ENCODE results near the gene CRHR1. TPM values are rescaled to one million over a fixed set of nuclear protein-coding genes. Genes with fewer than 3 reads are reported as not detected.

CRHR1 gene
- total and polyA plus RNA-seq, 2 donors: 0.09 to 0.26 TPM

DNA sequence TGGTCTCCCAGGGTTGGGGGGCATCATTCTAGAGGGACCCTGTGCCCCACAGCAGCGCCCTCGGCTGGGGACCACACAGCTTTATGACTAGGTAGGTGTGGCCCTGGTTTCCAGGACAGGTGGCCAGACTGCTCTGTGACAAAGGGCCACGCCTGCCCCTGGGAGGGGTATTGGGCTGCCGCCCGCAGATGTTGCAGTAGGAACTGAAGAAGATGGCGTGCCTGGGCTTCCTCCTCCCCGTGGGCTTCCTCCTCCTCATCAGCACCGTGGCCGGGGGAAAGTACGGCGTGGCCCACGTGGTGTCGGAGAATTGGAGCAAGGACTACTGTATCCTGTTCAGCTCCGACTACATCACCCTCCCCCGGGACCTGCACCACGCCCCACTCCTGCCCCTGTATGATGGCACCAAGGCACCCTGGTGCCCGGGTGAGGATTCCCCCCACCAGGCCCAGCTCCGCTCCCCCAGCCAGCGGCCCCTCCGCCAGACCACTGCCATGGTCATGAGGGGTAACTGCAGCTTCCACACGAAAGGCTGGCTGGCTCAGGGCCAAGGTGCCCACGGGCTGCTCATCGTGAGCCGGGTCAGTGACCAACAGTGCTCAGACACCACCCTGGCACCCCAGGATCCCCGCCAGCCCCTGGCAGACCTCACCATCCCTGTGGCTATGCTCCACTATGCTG is 60.7 kb downstream of the CRHR1 start, which contains the start of gene SPPL2C:
Gene SPPL2C, plus strand, starts transcription at position 187 of the 681 bp plus-strand sequence. Its CDS starts 26 bp downstream, at position 213.
- Histone ChIP-seq H3K4me1 (ENCODE audit: insufficient read depth) (no peaks in the 10 kb centered on the region), H3K36me3 (ENCODE audit: insufficient read depth) (no peaks in the 10 kb centered on the region), H3K27ac (ENCODE audit: low read depth) (no peak within 1 kb of the TSS), H3K4me3 (ENCODE audit: low read depth, low read length) (no peak within 1 kb of the TSS)
- no peak for DNase-seq (ENCODE audit: extremely low spot score)
- 84% methylated on average over 25 of the region's 25 CpGs for WGBS

DNA sequence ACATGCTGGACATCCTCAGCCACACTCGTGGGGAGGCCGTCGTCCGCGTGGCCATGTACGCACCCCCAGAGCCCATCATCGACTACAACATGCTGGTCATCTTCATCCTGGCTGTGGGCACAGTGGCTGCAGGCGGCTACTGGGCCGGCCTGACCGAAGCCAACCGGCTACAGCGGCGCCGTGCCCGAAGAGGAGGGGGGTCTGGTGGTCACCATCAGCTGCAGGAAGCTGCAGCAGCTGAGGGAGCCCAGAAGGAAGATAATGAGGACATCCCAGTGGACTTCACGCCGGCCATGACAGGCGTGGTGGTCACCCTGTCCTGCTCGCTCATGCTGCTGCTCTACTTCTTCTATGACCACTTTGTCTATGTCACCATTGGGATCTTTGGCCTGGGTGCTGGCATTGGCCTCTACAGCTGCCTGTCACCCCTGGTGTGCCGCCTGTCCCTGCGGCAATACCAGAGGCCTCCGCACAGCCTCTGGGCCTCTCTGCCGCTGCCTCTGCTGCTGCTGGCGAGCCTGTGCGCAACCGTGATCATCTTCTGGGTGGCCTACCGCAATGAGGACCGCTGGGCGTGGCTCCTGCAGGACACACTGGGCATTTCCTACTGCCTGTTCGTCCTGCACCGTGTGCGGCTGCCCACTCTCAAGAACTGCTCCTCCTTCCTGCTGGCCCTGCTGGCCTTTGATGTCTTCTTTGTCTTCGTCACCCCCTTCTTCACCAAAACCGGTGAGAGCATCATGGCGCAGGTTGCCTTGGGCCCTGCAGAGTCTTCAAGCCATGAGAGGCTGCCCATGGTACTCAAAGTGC is 61.5 kb downstream of the CRHR1 start:
- no peak for DNase-seq (ENCODE audit: extremely low spot score)
- Histone ChIP-seq H3K4me1 (ENCODE audit: insufficient read depth) (no peaks in the 10 kb centered on the region), H3K4me3 (ENCODE audit: low read depth, low read length) (no peak overlapping the region), H3K27ac (ENCODE audit: low read depth) (no peak overlapping the region), H3K36me3 (ENCODE audit: insufficient read depth) (no peaks in the 10 kb centered on the region)
- 89% methylated on average over 35 of the region's 35 CpGs for WGBS

GRCh38 chr17:45846223-45846622 is 62.1 kb downstream of the CRHR1 start:
- no peaks in the 10 kb centered on the region for H3K36me3 ChIP-seq (ENCODE audit: insufficient read depth)
- H3K4me3 ChIP-seq (ENCODE audit: low read depth, low read length): no peak overlapping the region
- H3K27ac ChIP-seq (ENCODE audit: low read depth): no peak overlapping the region
- 88% methylated on average over 10 of the region's 10 CpGs for WGBS
- no peaks in the 10 kb centered on the region for H3K4me1 ChIP-seq (ENCODE audit: insufficient read depth)
- no peak for DNase-seq (ENCODE audit: extremely low spot score)

- Histone ChIP-seq H3K4me3 (ENCODE audit: low read depth, low read length) (no peak overlapping the region), H3K27ac (ENCODE audit: low read depth) (no peak overlapping the region), H3K4me1 (ENCODE audit: insufficient read depth) (no peaks in the 10 kb centered on the region), H3K36me3 (ENCODE audit: insufficient read depth) (no peaks in the 10 kb centered on the region)
- 82% methylated on average over 9 of the region's 9 CpGs for WGBS
- DNase-seq (ENCODE audit: extremely low spot score): no peak
Observed at GRCh38 chr17:45846646-45847045, 62.5 kb downstream of the CRHR1 start.

DNA sequence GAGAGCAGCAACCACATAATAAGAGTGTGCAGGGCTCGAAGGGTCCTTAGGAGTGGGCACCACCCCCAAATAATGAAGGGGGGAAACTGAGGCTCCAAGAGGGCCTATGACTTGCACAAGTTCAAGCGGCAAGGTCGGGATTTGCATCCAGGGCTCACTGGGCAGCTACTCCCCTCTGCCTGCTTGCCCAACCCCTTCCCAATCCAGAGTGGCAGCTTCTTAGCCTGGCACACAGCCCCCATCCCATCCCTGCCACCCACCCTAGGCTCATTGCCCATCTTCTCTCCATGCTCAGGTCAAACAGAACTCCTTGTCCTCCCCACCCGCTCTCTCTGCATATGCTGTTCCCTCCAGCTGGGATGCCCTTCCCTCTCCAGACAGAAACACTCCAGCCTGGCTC is 63.0 kb downstream of the CRHR1 start:
- no peak overlapping the region for H3K27ac ChIP-seq (ENCODE audit: low read depth)
- 88% methylated on average over 4 of the region's 4 CpGs for WGBS
- H3K4me1 ChIP-seq (ENCODE audit: insufficient read depth): no peaks in the 10 kb centered on the region
- no peak for DNase-seq (ENCODE audit: extremely low spot score)
- no peaks in the 10 kb centered on the region for H3K36me3 ChIP-seq (ENCODE audit: insufficient read depth)
- no peak overlapping the region for H3K4me3 ChIP-seq (ENCODE audit: low read depth, low read length)

DNA sequence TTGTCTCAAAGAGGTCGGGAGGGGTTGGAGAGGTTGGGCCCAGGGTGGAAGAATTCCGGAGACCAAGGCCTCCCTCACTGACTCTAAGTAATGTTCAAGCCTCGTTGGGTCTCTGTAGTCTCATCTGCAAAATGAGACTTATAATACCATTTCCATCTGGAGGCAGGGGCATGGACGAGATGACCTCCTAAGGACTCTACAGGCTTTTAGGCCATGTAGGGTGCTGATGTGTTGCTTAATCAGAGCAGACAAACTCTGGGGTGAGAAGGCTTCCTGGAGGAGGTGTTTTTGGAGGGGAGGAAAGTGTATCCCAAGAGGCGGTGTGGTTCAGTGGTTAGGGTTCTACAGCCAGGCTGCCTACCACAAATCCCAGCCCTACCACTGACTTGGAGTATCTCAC is 63.6 kb downstream of the CRHR1 start:
- 85% methylated on average over 5 of the region's 5 CpGs for WGBS
- DNase-seq (ENCODE audit: extremely low spot score): no peak
- no peaks in the 10 kb centered on the region for H3K36me3 ChIP-seq (ENCODE audit: insufficient read depth)

DNA sequence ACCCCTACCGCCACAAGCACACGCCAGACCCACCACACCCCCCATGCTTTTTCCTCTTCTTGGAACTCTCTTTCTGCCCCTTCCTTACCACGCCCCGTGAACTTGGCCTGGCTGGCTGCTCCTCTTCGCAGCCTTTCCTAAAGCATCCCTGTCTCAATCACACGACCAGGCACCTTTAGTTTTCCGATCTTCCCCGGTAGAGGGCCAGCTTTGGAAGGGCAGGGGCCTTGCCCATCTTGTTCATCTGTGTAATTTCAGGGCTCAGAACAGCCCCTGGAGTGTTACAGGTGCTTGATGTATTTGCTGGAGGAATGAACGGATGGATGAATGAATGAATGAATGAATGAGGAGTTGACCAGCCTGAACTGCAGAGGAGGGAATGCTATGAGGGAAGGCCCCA is 64.3 kb downstream of the CRHR1 start:
- H3K4me3 ChIP-seq (ENCODE audit: low read depth, low read length): no peak overlapping the region
- H3K27ac ChIP-seq (ENCODE audit: low read depth): no peak overlapping the region
- no peaks in the 10 kb centered on the region for H3K36me3 ChIP-seq (ENCODE audit: insufficient read depth)
- no peaks in the 10 kb centered on the region for H3K4me1 ChIP-seq (ENCODE audit: insufficient read depth)
- no peak for DNase-seq (ENCODE audit: extremely low spot score)
- WGBS: 87% methylated on average over 9 of the region's 9 CpGs

More for the DNA sequence above, 63.6 kb downstream of the CRHR1 start:
- Histone ChIP-seq H3K4me3 (ENCODE audit: low read depth, low read length) (no peak overlapping the region), H3K27ac (ENCODE audit: low read depth) (no peak overlapping the region), H3K4me1 (ENCODE audit: insufficient read depth) (no peaks in the 10 kb centered on the region)

- Histone ChIP-seq H3K36me3 (ENCODE audit: insufficient read depth) (no peaks in the 10 kb centered on the region), H3K4me3 (ENCODE audit: low read depth, low read length) (no peak overlapping the region), H3K4me1 (ENCODE audit: insufficient read depth) (no peaks in the 10 kb centered on the region), H3K27ac (ENCODE audit: low read depth) (no peak overlapping the region)
- DNase-seq (ENCODE audit: extremely low spot score): no peak
- WGBS: 55% methylated on average over 15 of the region's 15 CpGs
Observed at GRCh38 chr17:45848868-45849535, 64.9 kb downstream of the CRHR1 start.

DNA sequence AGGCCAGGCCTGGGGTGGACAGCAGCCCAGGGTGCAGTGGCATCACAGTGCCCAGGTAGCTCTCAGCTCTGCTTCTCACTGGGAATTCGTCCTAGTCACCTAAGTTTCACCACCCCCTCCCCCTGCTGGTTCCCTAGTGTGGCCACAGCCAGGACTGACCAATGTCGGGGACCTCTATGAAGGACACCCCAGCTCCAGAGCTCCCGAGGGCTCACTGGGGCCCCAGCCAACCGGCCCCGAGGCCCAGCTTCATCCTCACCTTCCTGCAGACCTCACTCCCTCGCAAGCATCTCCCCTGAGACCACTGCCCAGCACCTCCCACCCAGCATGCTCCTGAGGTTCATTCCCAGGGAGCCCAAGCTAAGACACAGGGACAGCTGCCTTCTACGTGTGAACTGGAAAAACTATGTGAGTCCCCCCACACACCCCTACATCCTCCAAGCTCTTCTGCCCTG is 65.4 kb downstream of the CRHR1 start:
- Histone ChIP-seq H3K4me1 (ENCODE audit: insufficient read depth) (no peaks in the 10 kb centered on the region), H3K36me3 (ENCODE audit: insufficient read depth) (no peaks in the 10 kb centered on the region), H3K27ac (ENCODE audit: low read depth) (no peak overlapping the region), H3K4me3 (ENCODE audit: low read depth, low read length) (no peak overlapping the region)
- 81% methylated on average over 7 of the region's 7 CpGs for WGBS
- no peak for DNase-seq (ENCODE audit: extremely low spot score)

- no peak overlapping the region for H3K4me3 ChIP-seq (ENCODE audit: low read depth, low read length)
- DNase-seq (ENCODE audit: extremely low spot score): no peak
- H3K36me3 ChIP-seq (ENCODE audit: insufficient read depth): no peaks in the 10 kb centered on the region
- 79% methylated on average over 4 of the region's 4 CpGs for WGBS
- no peaks in the 10 kb centered on the region for H3K4me1 ChIP-seq (ENCODE audit: insufficient read depth)
- H3K27ac ChIP-seq (ENCODE audit: low read depth): no peak overlapping the region
Observed at GRCh38 chr17:45850011-45850410, 65.9 kb downstream of the CRHR1 start.

DNA sequence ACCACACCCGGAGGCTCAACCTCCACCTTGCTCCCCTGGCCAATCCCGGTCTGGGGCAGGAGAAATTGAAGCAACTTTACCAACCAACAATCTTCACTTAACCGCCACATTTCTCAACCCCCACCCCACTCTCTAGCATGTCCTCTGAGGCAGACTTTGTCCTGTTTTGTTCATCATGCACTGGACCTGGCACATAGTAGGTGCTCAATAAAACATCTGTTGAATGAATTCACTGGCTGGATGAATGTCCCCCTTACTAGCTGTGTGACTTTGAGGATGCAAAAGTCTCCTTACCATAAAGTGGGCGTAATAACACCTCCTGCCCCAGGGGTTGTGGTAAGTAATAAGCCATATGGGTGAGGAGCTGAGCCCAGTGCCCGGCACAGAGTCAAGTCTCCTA is 66.3 kb downstream of the CRHR1 start:
- H3K27ac ChIP-seq (ENCODE audit: low read depth): no peak overlapping the region
- DNase-seq (ENCODE audit: extremely low spot score): no peak
- no peak overlapping the region for H3K4me3 ChIP-seq (ENCODE audit: low read depth, low read length)
- H3K4me1 ChIP-seq (ENCODE audit: insufficient read depth): no peaks in the 10 kb centered on the region
- 86% methylated on average over 5 of the region's 5 CpGs for WGBS
- no peaks in the 10 kb centered on the region for H3K36me3 ChIP-seq (ENCODE audit: insufficient read depth)

DNA sequence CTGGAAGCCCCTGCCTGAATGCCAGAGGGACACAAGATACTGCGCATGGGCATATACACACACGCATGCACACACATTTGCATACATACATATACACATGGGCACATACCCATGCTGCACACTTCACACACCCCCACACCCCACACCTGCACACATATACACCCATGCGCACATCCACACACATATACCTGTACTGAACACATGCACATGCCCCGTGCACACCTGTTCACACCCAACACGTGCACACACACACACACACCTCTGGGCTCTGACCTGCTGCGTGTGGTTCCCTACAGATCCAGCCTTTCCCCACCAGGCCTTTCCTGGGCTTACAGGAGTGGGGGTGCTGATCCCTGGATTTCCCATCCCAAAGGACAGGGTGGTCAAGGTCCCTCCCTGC is 66.9 kb downstream of the CRHR1 start:
- 80% methylated on average over 6 of the region's 6 CpGs for WGBS
- no peak overlapping the region for H3K4me3 ChIP-seq (ENCODE audit: low read depth, low read length)
- no peak overlapping the region for H3K27ac ChIP-seq (ENCODE audit: low read depth)
- no peaks in the 10 kb centered on the region for H3K36me3 ChIP-seq (ENCODE audit: insufficient read depth)
- DNase-seq (ENCODE audit: extremely low spot score): no peak
- no peaks in the 10 kb centered on the region for H3K4me1 ChIP-seq (ENCODE audit: insufficient read depth)

GRCh38 chr17:45851464-45851863 is 67.3 kb downstream of the CRHR1 start:
- 36% methylated on average over 8 of the region's 8 CpGs for WGBS

GRCh38 chr17:45851873-45852272 is 67.8 kb downstream of the CRHR1 start:
- no peak overlapping the region for H3K4me3 ChIP-seq (ENCODE audit: low read depth, low read length)
- 70% methylated on average over 1 of the region's 1 CpG for WGBS
- no peak for DNase-seq (ENCODE audit: extremely low spot score)

More at GRCh38 chr17:45851464-45851863, 67.3 kb downstream of the CRHR1 start:
- H3K36me3 ChIP-seq (ENCODE audit: insufficient read depth): no peaks in the 10 kb centered on the region
- DNase-seq (ENCODE audit: extremely low spot score): no peak
- H3K4me3 ChIP-seq (ENCODE audit: low read depth, low read length): no peak overlapping the region
- H3K27ac ChIP-seq (ENCODE audit: low read depth): no peak overlapping the region
- no peaks in the 10 kb centered on the region for H3K4me1 ChIP-seq (ENCODE audit: insufficient read depth)

More at GRCh38 chr17:45851873-45852272, 67.8 kb downstream of the CRHR1 start:
- Histone ChIP-seq H3K27ac (ENCODE audit: low read depth) (no peak overlapping the region), H3K36me3 (ENCODE audit: insufficient read depth) (no peaks in the 10 kb centered on the region), H3K4me1 (ENCODE audit: insufficient read depth) (no peaks in the 10 kb centered on the region)
